ENCODE results near the gene FAF1.
"Not testable (repeated sequence)": the region's sequence is repeated elsewhere in the genome, so short reads cannot be mapped to it uniquely, and the experiment has no call there.

Gene FAF1

GRCh38 chr1:50527987-50528320 is 432.1 kb downstream of the FAF1 start:
- DNase-seq = not testable (repeated sequence)

- no peak for DNase-seq
These were observed 432.6 kb downstream of the FAF1 start for GRCh38 chr1:50527249-50527986.

DNA sequence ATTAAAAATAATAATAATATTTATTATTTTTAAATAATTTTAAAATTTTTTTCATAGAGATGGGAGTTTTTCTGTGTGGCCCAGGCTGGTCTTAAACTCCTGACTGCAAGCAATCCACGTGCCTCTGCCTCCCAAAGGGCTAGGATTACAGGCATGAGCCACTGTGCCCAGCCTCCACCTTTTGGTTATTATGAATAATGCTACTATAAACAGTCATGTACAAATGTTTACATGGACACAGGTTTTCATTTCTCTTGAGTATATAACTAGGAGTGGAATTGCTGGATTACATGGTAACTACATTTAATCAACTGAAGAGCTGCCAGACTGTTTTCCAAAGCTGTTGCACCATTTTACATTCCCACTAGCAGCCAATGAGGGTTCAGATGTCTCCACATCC is 433.6 kb downstream of the FAF1 start:
- DNase-seq = peak; percentile 2

GRCh38 chr1:50523548-50523947 is 436.5 kb downstream of the FAF1 start:
- no peak for DNase-seq

DNA sequence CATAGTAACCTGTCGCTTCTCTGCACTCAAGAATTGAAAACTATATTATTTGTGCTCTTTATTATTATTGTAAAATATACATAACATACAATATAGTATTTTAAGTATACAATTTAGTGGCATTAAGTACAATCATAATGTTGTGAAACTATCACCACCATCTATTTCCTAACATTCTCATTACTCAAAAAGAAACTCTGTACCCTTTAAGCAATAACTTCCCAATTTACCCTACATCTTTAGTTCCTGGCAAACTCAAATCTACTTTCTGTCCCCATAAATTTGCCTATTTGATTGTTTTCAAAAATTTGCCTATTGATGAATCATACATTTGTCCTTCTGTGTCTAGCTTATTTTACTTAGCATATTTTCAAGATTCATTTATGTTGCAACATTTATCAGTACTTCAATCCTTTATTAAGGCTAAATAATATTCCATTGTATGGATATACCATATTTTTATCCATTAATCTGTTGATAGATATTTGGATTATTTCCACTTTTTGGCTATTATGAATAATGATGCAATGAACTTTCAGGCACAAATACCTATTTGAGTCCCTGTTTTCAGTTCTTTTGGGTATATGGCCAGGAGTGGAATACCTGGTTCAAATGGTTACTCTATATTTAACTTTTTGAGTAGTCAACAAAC is 437.2 kb downstream of the FAF1 start:
- DNase-seq = no peak

- DNase-seq = no peak
These were observed 438.4 kb downstream of the FAF1 start for GRCh38 chr1:50521703-50522102.

DNA sequence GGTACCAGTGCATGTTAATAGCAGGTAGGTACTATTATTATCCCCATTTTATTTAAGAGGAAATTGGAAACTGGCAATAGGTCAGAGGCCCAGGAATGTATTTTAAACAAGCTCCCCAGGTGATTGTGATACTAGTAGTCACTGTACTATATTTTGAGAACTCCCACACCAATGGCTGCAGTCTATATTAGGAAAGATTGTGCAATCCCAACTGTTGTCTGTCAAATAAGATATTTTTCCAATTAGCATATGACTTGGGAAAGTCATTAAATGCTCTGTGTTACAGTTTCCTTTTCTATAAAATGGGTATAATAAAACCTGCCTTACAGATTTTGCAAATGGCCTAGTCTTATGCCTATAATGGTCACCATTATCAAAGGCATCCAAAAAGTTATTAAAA is 442.6 kb downstream of the FAF1 start:
- no peak for DNase-seq

DNA sequence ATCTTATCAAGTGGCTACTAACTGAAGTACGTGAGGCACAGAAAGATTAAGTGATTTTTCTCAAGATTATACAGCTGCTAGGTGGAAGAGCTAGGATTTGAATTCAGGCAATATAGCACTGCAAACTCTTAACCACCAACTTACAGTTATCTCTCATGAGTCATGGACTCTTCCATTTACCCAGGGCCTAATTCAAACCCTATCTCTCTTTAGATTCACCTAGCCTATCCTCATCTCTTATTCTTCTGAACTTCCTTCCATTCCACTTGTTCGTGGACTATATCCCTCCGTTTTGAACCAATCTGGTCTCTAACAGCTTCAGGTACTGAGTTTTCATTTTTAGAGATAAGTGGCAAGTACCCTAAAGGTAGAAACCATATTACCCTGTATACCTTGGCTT is 444.0 kb downstream of the FAF1 start:
- no peak for DNase-seq

GRCh38 chr1:50508040-50508586 is 452.0 kb downstream of the FAF1 start:
- DNase-seq = no peak

- DNase-seq = no peak
These were observed 454.6 kb downstream of the FAF1 start for GRCh38 chr1:50505427-50505826.

DNA sequence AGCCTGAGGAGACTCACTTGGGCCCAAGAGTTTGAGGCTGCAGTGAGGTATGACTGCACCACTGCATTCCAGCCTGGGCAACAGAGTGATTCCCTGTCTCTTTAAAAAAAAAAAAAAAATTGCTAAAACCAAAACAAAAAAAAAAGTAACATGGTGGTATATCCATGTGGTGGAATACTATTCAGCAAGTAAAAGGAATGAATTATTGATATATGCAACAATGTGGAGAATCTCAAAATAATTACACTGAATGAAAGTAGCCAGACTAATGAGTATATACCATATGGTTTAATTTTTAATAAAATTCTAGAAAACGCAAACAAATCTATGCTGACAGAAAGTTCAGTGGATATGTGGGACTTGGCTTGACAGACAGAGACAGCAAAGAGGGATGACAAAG is 456.6 kb downstream of the FAF1 start:
- no peak for DNase-seq

GRCh38 chr1:50502147-50502546 is 457.9 kb downstream of the FAF1 start:
- no peak for DNase-seq

- no peak for DNase-seq
These were observed 463.1 kb downstream of the FAF1 start for GRCh38 chr1:50497007-50497406.

DNA sequence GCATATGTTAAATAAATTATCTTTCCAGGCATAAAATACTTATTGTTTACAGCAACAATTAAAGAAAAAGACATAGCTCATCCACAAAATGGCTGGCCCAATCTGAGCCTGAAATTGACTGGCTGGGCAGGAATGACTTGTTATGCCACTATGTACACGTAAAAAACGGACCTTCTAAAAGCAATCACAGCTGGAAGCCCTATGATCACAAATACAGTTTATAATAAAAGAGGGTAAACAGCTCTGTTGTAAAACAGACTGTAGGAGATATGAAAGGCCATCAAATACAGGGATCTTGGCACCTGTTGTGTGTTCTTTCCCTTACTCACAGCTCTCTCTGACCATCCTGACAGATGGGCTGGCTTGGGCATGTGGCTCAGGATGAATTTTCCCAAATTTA is 466.4 kb downstream of the FAF1 start:
- no peak for DNase-seq

DNA sequence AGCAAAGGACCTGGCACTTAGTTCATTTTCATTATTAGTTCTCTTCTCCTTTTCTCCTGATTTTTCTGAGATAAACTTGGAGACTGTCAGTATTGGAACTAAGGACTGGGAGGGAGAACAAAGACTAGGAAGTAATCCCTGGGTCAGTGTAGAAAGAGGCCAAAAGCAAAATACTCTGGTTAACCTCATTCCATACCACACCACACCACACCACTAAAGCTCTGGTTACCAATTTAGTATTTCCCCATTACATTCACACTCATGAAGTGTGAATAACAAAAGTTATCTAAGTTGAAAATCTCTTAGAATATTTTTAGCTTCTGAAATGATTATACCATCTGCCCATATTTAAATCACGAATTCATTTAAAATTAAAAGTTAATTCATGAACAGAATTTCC is 467.9 kb downstream of the FAF1 start:
- no peak for DNase-seq

- no peak for DNase-seq
These were observed 468.9 kb downstream of the FAF1 start for GRCh38 chr1:50491142-50491541.

DNA sequence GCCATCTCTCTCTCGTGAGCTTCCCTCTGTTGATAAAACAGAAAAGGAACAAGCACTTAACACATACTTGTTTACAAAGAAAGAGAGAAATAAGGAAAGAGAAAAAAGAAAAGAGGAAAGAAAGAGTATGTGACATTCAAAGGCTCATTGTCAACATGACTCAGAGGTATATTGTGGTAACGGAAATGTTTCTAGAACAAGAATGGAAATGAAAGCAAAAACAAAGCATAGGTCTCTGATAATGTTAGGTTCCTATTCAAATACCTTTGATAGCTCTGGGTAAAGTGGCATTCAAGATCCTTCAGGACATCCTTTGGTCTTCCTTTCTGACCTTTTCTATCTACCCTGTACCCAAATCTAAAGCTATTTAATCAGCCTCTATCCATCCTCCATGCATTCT is 469.4 kb downstream of the FAF1 start:
- no peak for DNase-seq

GRCh38 chr1:50488876-50489275 is 471.2 kb downstream of the FAF1 start:
- DNase-seq = no peak

GRCh38 chr1:50488356-50488755 is 471.7 kb downstream of the FAF1 start:
- no peak for DNase-seq

DNA sequence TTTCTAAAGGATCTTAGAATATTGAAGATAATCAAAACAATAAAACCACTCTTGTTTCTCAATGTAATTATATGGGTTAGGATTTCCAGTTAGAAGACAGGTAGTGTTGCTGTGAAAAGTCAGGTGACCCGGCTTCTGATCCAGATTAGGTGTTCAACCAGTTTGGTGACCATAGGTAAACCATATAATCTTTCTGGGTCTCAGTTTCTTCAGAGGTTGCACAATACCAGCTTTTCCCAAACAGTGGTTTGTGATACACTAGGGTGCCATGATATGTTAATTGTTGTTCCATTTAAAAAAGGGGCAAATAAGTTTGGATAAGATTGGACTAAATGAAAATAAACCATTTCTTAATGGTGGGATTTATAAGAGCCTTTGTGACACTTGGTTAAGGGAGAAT is 472.3 kb downstream of the FAF1 start:
- DNase-seq = no peak

- no peak for DNase-seq
These were observed 478.8 kb downstream of the FAF1 start for GRCh38 chr1:50481142-50481736.

DNA sequence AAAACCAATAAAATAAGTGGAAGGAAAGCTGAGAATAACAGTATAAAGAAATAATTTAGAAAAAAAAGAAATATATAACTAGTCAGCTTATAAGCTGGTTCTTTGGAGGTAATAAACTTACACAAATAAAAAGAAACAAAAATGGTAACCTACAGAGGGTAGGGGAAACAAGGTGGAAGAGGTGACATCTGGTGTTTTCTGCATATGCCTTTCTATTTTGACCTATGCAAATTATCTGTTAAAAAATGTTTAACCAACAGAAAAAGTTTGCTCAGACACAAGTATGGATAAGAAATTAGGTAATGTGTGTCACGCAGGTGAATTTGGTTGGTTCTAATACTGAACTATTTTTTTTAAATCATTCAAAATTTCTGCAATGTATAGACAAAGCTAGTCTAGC is 483.3 kb downstream of the FAF1 start:
- no peak for DNase-seq

DNA sequence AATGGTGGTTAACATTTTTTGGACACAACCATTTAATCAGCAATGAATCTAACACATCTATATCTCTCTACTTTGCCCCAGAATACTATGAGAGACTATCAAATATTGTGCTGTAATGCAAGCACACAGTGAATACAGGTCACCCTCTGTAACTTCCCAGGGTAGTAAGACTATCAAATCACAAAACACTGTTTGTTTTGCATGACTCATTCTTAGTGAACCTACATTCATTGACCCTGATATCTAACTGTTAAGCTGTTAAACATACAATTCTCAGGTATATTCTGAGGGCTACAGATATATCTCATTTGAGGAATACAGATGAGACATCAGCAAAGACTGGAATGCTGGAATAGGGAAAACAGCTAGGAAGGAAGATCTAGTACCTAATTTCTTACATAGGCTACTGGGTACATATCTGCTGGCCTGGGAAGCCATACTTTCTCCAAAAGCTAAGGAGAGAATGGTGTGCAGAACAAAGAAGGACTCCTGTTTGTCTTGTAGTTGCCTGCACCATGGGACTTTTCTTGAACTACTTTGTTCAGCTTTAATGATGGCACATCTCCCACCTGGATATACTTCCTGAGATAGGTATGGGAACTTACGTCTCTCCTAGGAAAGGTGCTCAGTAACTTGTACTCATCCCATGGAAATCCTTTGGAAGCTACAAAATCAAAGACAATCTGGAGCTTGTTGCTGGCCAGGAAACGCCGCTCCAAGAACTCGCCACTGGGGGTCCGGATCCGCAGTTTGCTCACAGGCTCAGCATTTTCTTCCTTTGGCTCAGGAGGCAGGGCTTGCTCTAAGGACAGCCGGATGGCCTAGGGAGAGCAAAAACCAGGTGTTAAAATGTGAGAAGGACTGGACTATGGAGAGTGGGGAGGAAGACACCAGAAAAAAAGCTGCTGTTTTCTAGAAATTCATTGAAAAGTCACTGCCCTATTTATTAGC is 484.9 kb downstream of the FAF1 start:
- peak; percentile 7 for DNase-seq

Data from HCEC 1CT (cell line).